Left hindlimb (tissue), 1 donor: ENCODE data around the gene TBX15.

Experiments used
- DNase-seq: peaks from one replicate; pipeline ENCODE4 v3.0.0-alpha.2; 2018

Gene TBX15

GRCh38 chr1:118984722-118985639 is 3.2 kb downstream of the TBX15 start:
- peak; percentile 67 for DNase-seq

DNA sequence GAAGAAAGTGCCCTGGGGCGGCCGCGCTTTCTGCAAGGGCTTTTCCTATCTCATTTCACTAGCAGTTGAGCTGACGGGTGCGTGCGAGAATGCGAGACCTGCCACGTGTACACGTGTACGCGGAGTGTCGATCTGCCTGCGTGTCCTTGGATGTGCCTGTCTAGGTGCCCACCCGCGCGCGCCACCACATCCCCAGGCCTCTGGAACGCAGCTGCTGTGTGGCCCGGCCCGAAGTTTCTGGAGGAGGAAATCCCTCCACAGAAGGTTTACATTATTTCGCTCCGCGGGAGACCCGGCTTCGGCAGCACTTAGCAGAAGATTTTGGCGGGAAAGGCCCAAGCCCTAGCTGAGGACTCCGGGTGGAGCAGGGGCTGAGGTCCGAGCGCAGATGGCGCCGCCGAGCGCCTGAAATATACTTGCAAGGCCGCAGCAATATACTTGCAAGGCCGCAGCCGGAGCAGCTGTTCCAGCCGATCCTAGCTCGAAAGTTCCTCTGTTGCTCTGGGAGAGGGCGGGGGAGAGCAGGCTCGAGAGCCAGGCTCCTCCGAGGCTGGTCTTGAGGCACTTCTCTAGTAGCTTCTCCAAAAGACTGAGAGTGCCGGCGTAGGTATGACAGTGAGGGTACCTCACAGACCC is 3.9 kb downstream of the TBX15 start:
- DNase-seq: peak; percentile 84

- DNase-seq: peak; percentile 55
Observed at GRCh38 chr1:118983558-118984041, 4.5 kb downstream of the TBX15 start.

DNA sequence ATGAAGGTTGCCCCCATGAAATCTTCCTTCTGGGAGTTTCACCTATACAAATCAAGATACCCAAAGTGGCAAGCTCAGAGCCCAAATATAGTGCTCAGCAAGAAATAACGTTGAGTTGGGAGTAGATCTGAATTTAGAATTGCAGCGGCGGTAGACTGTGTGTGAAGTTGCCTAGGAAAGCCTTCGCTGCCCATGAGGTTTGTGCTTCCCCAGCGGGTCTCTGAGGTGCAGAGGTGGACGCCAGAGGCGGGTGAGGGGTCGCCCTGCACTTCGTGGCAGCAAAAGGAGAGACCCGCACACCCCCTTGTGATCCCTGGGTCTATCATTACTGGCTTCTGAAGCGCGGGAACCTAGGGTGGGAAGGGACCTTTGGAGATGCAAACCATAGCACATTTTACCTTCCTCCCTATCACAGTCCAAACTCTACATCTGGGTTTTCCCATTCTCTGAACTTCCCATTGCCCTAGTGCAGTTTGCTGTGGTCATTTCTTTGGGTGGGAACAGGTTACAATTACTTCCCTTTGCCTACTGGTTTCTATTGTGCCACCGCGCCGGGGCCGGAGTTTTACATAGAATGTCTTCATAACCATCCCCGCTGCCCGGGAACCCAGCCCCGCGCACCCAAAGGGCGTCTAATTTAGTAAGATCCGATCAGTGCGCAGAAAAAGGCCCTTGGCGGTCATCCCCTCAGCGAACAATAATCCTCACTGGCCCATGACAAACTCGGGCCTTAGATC is 5.2 kb downstream of the TBX15 start:
- peak; percentile 55 for DNase-seq

GRCh38 chr1:118982266-118982665 is 5.9 kb downstream of the TBX15 start:
- no peak for DNase-seq

- no peak for DNase-seq
Observed at GRCh38 chr1:118981436-118981835, 6.7 kb downstream of the TBX15 start.

DNA sequence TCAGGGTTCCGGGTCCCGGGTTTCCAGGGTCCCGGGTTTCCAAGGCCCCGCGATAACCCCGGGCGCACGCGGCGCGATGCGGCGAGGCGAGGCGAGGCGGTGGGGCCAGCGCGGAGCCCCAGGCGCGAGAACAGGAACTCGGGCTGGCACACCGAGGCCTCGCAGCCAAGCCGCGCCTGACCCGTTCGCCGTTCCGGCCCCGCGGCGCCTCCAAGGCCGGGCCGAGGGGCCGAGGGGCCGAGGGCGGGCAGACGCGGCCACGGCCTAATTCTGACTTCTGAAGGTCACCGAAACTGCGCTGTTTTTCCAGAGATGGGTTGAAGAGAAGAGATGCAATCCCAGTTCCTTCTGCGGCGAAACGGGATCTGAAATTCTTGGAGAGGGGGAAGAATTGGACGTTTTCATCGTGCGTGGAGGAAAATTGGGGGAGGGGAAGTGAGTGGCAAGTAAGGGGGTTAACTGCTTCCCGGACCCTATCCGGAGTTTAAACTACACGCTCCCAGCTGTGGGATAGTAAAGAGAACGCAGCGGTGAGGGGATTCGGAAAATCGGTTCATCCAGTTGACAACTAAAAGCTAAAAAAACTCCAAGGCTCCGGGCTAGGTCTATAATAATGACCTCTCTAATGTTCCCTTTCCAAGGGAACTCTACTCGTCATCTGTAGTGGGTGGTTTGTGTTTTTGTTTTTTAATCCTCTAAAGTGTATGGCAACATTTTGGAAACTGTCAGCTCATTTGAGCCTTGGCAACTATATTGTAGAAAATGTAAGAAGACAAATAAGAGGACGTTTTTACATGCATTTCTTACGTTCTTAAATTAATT is 8.2 kb downstream of the TBX15 start:
- peak; percentile 53 for DNase-seq

DNA sequence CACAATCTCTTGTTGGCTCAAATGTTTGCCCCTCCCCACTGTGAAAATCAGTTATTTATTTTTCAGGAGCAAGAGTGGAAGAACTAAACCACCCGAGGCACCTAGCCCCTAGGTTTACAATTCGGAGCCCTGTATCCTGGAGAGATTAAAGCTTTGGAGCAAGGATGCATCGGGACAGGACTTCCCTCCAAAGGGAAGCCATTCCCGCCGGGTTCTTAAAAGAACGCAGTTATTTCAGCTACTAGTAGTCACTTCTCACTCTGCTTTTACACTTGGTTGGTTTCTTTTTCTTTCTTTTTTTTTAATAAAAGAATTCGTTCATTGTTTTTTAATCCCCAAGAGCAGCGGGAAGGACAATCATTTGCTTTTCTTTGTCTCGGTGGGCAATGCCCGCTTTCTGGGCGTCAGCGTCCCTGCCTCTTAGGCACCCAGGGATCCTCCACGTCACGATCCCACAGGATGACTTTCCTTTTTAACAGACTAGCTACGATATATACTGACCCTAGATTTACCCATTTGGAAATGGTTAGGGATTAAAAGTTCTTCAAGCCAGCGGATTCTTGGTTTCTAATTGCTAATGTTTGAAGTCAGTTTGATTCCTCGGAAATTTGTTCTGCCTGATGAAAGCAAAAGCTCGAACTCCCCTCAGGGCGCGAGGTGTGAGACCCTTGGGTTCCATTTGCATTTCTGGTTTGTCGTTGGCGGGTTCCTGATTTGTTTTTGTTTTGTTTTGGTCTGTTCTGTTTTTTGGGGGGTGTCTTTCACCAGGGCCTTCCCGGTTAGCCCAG is 9.0 kb downstream of the TBX15 start:
- DNase-seq: peak; percentile 37

GRCh38 chr1:118977600-118977999 is 10.5 kb downstream of the TBX15 start:
- no peak for DNase-seq

DNA sequence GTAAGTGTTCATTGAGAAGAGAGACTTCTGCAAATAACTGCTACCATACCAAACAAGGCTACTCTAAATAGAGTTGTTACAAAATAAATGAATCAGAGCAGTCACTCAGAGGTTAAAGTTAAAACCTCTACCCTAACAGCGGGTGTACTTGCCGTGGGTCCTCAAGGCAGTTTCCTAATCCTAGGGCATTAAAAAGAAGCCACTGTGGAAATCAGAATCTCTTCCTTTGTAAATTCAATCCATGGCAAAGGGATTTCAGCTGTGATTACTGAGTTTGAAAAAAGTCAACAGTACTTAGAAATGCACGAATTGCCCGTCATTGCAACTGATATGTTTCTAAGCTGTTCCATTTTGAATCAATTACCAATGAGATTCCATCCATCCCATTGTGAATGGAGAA is 13.5 kb downstream of the TBX15 start:
- DNase-seq: no peak

DNA sequence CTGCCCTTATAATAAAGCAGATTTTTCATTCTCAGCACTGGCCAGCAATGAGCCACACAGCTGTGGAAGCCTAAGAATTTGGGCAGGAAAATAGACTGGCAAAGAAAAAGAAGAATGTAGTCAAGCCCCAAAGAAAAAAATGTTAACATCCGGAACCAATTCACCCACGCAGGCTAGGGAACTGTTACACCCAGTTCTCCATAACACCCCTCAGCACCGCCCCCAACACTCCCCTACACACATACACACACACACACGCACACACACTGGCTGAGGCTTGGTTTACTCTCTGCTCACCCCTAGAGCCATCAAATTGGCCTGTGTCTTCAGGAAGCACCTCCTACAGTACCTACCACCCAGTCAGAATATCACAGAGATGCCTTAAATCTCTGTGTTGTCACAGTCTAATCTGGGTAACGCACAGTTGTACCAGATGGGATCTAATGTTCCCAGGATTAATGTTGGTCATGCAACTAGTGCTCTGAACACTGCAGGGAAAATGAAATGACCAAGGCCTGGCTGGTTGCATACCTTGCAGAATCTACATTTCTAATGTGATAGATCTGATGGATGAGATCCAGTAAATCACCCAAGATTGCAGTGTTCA is 14.5 kb downstream of the TBX15 start:
- peak; percentile 73 for DNase-seq

- no peak for DNase-seq
Observed at GRCh38 chr1:118973032-118973431, 15.1 kb downstream of the TBX15 start.

DNA sequence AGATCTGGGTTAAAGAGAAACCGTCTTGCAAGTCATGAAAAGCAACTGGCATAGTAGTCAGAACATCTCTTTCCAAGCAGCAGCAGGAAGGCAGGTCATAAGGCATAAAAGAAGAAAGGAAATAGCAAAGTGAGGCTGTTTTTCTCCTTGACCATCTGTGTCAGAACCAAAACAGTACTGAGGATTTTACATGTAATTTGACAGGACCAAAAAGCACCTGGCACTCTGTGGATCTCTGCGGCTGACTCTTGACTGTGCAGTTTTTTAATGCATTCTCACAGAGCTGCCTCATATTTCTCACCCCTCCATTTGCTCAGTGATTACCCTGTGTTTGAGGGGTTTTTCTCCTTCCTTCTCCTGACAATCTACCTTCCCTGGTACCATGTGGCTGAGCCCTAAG is 17.7 kb downstream of the TBX15 start:
- no peak for DNase-seq

GRCh38 chr1:118963456-118964430 is 24.4 kb downstream of the TBX15 start:
- no peak for DNase-seq

- no peak for DNase-seq
Observed at GRCh38 chr1:118963138-118963455, 25.0 kb downstream of the TBX15 start.

GRCh38 chr1:118961156-118961555 is 27.0 kb downstream of the TBX15 start:
- DNase-seq: no peak

DNA sequence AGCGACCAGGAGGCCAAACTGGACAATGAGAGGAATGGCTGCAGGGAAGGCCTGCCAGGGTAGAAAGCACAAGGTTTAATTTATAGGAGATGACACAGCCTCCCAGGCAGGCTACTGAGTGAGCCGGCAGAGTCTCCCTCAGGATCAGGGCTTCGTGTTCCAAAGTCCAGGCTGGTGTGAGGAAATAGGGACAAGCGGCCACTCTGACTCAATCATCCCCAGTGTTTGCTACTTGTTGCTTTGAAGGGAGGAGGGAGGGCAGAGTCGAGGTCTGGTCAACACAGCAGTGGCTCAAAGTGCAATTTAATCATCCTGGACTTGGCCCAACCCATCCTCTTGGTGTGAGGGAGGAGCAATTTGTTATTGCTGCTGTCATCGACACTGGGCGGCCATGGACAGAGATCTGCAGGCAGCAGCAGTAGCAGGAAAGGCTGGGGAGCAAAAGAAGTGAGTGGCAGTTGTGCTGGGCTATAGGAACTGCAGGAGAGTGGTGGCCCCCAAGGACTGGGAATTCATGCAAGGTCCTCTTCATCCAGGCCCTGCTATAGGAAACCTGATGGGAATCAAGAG is 27.5 kb downstream of the TBX15 start:
- no peak for DNase-seq

DNA sequence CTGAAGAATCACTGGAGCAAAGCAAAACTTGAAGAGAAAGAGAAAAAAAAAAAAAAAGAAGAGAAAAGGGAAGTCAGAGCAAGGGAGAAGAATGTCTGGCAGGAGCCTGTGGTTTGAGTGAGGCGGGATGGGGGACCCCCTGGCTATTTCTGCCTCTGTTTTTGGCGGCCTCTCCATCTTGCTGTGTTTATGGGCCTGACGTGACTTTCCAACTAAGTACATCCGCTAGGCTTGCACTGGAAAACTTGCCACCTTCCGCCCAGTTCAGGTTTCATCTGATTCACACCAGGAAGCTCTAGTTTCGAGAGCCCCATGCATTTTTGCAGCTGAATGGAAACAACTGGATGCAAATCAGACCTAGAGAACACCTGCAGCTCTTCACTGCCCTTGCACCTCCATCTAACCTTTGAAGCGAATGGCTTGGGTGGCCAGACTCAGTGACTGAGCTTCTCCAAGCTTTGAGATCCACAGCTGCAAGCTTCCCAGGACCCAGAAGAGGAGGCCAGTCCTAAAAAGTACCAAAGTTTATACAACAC is 28.0 kb downstream of the TBX15 start:
- peak; percentile 62 for DNase-seq

- no peak for DNase-seq
Observed at GRCh38 chr1:118958937-118959631, 29.1 kb downstream of the TBX15 start.
